HG02938 (cell line): ENCODE measurements around the gene ABHD1.
"Not testable (repeated sequence)": the region's sequence is repeated elsewhere in the genome, so short reads cannot be mapped to it uniquely, and the experiment has no call there.

ENCODE experiments used
- ATAC-seq: cut with Tn5 transposase; IDR thresholded peaks from one replicate; pipeline ENCODE4 v1.9.1; 2021; ENCODE audit warnings: mild to moderate bottlenecking, moderate library complexity; ENCODE audit not compliant: unreplicated experiment

Gene ABHD1

DNA sequence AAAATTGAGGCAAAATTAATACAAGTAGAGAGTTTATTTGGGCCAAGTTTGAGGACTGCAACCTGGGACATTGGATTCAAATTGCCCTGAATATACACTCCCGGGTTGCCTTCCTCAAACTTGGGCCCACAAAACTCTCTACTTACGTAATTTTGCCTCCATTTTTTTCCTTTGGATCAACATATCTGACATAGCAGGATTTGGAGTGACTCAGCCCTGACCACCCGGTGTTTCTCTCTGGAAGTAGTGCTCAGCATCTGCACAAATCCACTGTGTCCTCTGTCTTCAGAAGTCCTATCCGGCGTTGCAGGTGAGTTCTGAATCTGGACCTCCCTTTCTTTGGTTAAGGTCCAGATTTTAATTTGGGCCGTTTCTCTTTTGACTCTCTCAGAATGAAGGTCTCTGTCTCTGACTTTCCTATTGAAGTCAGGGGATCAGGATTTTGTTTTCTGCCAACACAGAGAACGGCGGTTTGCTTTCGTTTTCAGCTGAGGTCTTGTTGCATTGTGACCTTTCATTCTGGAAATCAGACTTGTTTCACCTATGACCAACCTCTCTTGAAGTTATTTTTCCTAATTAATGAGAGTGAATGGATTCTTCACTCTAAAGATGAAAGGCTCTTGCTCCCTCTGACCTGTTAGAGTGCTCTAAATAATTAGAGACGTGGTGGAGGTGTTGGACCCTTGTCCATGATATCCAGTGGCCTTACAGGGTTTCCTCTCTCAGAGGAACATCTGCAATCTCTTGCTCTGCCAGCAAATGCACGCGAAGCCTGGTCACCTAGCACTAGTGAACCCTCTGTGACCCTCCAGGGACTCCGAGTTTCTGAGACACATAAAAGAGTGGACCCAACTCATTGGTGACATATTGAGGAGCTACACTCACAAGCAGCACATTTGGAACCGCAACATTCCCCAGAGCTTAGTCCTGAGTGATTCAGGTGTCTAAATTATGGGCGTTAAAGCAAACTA lies 38.8 kb downstream of the ABHD1 start:
- ATAC-seq, result no peak

- no peak for ATAC-seq
These were observed 41.5 kb downstream of the ABHD1 start for GRCh38 chr2:27164960-27165763.

GRCh38 chr2:27170581-27171337 lies 47.1 kb downstream of the ABHD1 start:
- ATAC-seq, result no peak

DNA sequence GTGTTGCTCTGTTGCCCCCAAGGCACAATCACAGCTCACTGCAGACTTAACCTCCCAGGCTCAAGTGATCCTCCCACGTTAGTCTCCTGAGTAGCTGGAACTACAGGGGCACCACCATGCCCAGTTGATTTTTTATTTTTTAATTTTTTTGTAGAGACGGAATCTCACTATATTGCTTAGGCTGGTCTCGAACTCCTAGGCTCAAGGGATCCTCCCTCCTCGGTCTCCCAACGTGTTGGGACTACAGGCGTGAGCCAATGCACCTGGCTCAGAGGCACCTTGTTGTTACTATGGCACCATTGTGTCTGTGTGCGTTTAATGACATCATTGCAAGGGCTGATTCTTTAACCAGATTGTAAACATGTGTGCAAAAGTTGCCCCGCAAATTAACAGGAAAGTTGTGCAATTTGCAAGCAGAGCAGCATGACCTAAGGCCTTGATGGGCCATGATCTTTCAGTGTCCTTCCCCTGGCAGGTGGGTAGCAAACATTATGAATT lies 47.8 kb downstream of the ABHD1 start:
- no peak for ATAC-seq

DNA sequence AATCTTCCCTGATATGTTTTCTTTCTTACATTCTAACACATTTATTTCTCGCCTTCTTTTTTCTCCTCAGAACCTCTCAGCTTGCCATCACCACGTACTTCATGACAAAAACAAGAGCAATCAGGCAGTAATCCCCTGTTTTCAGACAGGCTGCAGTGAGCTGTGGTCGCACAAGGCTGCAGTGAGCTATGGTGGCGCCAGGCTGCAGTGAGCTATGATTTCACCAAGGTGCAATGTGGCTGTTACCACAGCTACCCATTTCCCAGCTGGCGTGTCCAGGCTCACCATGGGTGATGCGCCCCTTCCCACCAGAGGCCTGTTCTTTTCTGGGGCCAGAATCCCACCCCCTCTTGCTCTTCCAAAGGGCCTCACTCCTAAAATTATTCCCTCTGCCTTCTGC lies 51.0 kb downstream of the ABHD1 start:
- no peak for ATAC-seq

GRCh38 chr2:27175330-27175729 lies 51.7 kb downstream of the ABHD1 start:
- no peak for ATAC-seq

DNA sequence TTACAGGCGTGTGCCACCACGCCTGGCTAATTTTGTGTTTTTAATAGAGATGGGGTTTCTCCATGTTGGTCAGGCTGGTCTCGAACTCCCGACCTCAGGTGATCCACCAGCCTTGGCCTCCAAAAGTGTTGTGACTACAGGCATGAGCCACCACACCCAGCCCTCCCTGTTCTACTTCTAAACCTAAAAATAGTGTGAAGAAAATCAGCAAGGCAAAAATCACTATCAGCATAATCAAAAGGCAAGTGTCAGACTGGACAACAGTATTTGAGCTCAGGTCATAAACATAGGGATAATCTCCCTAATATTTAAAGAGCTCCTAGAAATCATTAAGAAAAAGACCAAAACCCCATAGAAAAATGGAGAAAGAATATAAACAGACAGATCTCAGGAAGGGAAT lies 52.2 kb downstream of the ABHD1 start:
- ATAC-seq, result not testable (repeated sequence)

DNA sequence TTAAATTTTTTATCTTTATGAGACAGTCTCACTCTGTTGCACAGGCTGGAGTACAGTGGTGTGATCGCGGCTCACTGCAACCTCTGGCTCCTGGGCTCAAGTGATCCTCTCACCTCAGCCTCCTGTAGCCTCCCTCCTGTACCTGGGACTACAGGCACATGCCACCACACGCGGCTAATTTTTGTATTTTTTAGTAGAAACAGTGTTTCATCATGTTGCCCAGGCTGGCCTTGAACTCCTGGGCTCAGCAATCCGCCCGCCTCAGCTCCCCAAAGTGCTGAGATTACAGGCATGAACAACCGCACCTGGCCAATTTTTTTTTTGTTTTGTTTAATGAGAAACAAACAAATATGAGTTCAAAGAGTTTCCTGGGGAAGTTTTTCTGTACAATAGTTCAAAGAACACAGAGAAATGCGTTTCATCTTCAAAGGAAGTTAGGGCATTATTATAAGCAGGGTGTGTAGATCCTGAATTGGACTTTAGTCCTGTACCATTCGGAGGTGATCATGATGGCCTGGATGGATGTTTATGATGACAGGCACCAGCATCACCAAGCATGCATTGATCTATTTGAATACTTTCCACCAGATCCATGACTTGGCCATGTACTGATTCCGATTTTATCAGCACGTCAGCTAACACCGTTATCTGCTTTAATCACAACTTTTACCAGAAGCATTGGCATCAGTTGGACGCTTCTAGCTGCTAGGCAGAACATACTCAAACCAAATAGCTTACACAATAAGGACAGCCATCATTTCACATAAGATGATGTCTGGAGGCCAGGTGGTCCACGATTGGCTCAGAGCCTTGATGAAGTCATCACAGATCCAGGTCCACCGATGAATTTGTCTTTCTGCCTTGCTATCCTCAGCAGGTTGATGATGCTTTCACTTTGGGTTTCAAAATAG lies 54.1 kb downstream of the ABHD1 start:
- no peak for ATAC-seq

GRCh38 chr2:27178469-27178868 lies 54.9 kb downstream of the ABHD1 start:
- ATAC-seq, result no peak

DNA sequence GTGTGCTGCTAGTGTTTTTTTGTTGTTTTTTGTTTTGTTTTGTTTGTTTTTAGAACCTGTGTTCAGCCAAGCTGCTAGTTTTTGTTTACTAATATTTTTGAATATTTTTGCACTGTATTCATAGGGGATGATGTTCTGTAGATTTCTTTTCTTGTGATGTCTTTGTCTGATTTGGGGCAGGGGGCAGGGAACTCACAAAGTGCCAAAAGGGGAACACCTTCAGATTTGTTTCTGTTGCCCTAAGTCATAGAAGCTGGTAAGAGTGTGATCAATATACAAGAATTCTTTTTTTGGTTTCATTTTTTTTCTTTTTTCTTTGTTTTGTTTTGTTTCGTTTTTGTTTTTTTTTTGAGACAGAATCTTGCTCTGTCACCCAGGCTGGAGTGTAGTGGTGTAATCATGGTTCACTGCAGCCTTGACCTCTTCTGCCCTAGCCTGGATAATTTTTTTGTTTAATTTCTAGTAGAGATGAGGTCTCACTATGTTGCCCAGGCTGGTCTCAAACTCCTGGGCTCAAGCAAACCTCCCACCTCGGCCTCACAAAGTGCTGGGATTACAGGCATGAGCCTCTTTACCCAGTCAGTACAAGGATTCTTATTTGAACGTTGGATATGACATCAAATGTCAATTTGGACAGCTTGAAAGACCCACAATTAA lies 55.9 kb downstream of the ABHD1 start:
- no peak for ATAC-seq
